Measurements from ENCODE around the gene RAB3GAP2.

GRCh38 chr1:220213382-220213983 is 58.8 kb downstream of the RAB3GAP2 start:
- TF ChIP-seq RAD51 (IDR thresholded peaks at IDR 0.05): no peak
- no peak for TF ChIP-seq ZNF274 (IDR thresholded peaks at IDR 0.05; ENCODE audit: insufficient read depth, insufficient read length)
- no peak for TF ChIP-seq CTCF (IDR thresholded peaks at IDR 0.05 in 2 of 3, conservative IDR thresholded peaks at IDR 0.05 in 1 of 3; ENCODE audit: control insufficient read depth in 2 of 3, extremely low read depth in 1 of 3, insufficient read depth in 1 of 3, low read depth in 3 of 3, low read length in 3 of 3)
- no peak for TF ChIP-seq GABPA (IDR thresholded peaks at IDR 0.05; ENCODE audit: low read depth)
- no peak for TF ChIP-seq STAT1 (conservative IDR thresholded peaks at IDR 0.05)
- no peak for TF ChIP-seq RELA (IDR thresholded peaks at IDR 0.05; ENCODE audit: borderline replicate concordance, partially characterized antibody)
- no peak for TF ChIP-seq FOS (IDR thresholded peaks at IDR 0.05; ENCODE audit: borderline replicate concordance, extremely low read depth, insufficient read length)
- no peak for TF ChIP-seq POLR2A (IDR thresholded peaks at IDR 0.05; ENCODE audit: low read depth, low read length)
- no peak for TF ChIP-seq MYB (IDR thresholded peaks at IDR 0.05; ENCODE audit: borderline replicate concordance, low read depth, low read length)
- TF ChIP-seq HDAC6 (IDR thresholded peaks at IDR 0.05; ENCODE audit: unreplicated experiment): no peak
- no peak for TF ChIP-seq SUZ12 (IDR thresholded peaks at IDR 0.05; ENCODE audit: unreplicated experiment)
- no peak for TF ChIP-seq SREBF2 (IDR thresholded peaks at IDR 0.05; ENCODE audit: low read length)
